ENCODE data around the gene ARMC2.
"Not testable (repeated sequence)": the region's sequence is repeated elsewhere in the genome, so short reads cannot be mapped to it uniquely, and the experiment has no call there.

ARMC2 gene

DNA sequence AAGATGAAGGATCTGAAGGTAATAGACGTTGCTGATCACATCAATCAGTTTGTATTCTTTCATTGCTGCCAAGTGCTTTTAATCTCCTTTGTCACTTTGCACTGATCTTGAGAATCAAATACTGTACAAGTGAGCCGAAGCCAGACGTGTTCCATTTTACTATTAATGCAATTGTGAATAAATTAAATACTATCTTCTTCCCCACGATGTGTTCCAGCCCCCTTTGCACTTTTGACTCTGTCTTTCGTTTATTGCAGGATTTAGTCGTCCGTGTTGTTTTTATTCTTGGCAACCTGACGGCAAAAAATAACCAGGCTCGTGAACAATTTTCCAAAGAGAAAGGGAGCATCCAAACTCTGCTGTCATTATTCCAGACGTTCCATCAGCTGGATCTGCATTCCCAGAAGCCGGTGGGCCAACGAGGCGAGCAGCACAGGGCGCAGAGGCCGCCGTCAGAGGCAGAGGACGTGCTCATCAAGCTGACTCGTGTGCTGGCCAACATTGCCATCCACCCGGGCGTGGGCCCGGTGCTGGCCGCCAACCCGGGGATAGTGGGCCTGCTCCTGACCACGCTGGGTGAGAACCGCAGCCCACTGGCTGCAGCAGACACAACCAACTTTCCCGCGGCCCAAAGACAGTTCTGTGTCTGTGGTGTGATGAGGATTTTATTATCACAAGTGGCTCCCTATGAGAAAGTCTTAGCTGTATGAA lies 104.7 kb downstream of the ARMC2 start:
- no peak for DNase-seq (ENCODE audit: low read depth in 2 of 2)

DNA sequence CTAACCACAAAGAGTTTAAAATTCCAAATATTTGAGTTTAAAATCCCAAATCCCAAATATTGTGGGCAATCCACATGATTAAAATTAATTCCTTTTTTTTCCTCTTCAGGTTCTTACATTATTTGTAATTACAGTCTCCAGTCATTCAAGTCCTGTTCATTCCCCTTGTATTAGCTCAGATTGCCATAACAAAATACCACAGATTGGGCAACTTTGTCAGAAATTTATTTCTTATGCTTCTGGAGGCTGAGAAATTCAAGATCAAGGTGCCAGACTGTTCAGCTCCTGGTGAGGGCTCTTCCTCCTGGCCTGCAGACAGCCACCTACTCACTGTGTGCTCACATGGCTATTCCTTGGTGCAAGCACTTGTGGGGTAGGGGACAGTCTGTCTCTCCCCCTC lies 105.5 kb downstream of the ARMC2 start:
- DNase-seq (ENCODE audit: low read depth in 2 of 2), result no peak

DNA sequence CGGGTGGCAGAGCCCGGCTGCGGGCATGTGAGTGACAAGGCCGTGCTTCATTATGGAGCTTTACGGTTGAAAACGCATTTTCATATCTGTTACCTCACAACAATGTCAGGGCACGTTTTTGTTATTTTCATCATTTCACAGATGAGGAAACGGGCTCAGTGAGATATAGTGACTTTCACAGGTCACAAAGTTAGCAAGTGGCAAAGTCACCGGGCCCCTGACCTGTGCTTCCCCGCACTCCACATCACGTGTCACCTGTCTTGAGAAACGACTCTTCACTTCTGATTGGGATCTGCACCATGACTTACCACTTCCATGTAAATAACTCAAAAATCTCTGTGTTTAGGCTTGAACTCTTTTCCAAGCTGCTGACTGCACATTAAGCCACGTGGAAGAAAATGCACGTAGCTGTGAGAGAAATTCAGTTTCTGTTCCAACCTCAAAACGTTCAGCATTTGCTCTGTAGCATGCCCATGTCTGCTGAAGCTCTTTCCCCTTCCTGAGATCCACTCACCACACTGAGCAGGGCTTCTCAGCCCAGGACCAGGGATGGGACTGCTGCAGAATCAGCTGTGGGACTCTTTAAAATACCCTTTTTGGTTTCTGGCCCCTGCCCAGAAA lies 107.2 kb downstream of the ARMC2 start:
- no peak for DNase-seq (ENCODE audit: low read depth in 2 of 2)

DNA sequence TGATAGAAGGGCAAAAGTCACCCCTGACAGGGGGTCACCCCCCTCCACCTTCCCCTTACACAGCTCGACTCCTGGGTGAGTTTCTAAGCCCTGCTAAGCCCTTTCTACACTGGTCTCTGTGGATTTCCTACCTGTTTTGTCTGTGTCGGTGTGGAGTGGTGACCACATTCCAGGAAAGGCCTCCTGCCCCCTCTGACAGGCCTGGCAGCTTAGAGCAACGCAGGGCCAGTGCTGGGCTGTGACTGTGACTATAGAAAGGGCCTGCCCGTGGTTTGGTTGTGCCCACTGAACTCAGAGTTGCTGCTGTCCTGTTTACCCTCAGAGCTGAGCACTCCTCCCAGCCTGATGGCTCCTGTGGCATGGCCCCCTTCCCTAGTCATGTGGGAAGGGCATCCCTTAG lies 109.0 kb downstream of the ARMC2 start:
- no peak for DNase-seq (ENCODE audit: low read depth in 2 of 2)

DNA sequence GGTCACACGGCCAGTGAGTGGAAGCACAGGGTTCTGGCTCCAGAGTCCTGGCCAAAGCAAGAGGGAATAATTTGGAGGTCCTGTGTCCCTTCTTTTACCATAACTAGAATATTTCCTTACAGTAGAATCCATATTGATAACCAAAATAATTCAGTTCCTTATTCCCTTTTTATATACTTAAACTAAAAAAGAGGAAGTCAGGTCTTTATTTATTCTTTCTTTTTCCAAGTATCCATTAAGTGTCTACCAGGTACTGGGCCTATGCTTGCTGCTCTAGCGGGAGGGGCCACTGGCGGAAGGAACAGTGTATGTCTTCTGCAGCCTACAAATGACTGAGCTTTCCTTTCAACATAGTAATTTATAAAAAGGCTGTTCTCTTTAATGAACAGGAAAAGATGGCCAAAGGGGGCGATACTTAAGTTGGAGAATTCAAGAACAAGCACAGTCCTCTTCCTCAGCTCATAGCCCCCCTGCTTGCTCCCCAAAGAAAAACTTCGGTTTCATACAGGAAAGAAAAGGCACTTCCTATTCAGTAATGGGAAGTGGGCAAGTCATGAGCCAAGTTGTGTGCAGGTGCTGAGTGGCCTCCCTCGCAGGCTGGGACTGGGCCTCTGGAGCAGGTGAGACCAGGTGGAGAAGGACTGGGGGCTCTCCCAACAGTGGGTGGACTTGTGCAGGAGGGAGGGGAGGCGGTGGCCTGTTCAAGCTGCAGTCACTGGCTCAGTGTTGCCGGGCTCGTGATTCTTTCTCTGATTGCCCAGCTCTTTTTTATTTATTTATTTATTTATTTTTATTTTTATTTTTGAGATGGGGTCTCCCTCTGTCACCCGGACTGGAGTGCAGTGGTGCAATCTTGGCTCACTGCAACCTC lies 110.9 kb downstream of the ARMC2 start:
- DNase-seq (ENCODE audit: low read depth in 2 of 2), result no peak

DNA sequence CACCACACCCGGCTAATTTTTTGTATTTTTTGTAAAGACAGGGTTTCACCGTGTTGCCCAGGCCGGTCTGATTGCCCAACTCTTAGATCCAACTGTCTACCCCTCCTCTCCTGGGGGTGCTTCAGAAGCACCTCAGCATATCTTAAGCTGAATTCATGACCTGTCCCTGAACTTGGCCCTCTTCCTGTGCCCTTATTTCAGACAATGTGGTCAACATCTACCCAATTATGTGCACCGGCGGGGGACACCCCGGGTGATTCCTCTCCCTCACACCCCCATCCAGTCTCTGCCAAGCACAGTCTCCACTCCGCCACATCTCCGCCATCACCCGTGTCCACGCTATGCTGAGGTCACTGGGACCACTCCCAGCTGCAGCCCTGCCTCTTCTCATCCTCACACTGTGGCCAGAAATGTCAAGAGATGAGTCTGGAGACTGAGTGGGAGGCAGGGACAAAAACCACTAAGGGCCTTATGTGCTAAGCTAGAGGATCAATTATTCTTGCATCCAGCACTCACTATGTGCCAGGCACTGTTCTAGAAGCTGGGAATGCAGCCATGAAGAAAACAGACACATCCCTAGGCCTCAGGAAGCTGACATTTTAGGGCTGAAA lies 111.9 kb downstream of the ARMC2 start:
- DNase-seq (ENCODE audit: low read depth in 2 of 2), result no peak

DNA sequence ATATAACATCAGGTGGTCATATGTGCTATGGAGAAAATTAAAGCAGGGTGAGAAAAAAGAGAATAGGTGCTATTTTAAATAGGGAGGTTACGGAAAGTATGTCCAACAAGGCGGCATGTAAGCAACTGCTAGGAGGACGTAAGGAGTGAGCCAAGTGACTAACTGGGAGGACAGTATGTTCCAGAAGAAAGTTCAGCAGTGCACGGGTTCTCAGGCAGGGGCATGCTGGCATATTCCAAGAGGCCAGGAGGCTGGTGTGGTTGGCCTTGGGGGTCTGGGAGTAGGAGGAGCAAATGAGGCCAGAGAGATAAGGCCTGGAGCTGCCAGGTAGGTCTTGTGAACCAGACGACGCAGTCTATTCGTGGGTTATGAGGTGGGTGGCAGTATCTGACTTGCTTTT lies 112.4 kb downstream of the ARMC2 start:
- no peak for DNase-seq (ENCODE audit: low read depth in 2 of 2)

DNA sequence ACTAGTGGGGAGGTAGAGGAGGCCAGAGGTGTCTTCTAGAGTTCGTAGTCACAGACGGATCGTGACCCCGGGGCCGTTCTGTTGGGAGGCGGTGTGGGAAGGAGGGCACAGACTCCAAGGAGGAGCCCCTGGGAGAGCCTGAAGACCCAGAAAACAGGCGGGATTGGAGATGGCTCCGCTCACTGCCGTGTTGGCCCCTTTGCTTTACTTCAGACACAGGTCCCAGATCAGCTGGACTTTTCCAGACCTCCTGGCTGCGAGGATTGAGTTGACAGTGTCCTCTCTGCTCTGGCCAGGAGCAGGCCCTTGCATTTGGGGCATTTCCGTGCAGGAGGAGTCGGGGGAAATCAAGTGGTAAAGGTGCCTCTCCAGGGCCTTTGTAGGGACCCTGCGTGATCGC lies 112.9 kb downstream of the ARMC2 start:
- DNase-seq (ENCODE audit: low read depth in 2 of 2), result no peak

DNA sequence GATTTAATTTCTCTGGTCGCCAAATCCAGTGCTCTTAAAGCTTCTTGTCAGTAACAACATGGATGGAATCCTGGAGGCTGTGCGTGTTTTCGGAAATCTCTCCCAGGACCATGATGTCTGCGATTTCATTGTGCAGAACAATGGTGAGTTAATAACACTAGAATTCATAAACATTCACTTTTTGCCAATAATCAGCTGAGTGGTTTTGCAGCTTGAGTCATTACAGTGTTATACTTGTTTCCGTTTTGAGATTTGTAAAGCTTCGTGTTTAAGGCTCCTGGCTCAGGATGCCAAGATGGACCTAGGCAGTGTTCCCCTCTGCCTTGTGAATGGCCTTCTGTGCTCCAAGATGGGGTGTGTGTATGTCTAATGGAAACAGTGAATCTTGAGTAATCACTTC lies 113.8 kb downstream of the ARMC2 start:
- no peak for DNase-seq (ENCODE audit: low read depth in 2 of 2)

DNA sequence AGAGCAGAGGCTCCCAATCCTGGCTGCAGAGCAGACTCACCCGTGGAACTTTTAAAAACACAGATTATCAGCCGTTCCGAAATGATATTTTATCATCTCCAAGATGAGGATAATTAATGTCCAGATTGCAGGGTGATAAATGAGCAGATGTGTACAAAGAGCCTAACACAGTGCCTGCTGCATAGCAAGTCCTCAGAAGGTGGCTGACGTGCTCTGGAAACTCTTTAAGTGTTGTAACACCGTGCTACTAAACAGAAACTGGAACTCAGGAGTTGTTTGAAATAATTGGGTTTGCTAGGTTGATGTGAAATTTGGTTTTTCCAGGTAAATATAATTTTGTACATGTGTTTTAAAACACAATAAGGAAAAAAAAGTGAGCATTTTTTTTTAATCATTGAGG lies 118.0 kb downstream of the ARMC2 start:
- DNase-seq (ENCODE audit: low read depth in 2 of 2), result no peak

DNA sequence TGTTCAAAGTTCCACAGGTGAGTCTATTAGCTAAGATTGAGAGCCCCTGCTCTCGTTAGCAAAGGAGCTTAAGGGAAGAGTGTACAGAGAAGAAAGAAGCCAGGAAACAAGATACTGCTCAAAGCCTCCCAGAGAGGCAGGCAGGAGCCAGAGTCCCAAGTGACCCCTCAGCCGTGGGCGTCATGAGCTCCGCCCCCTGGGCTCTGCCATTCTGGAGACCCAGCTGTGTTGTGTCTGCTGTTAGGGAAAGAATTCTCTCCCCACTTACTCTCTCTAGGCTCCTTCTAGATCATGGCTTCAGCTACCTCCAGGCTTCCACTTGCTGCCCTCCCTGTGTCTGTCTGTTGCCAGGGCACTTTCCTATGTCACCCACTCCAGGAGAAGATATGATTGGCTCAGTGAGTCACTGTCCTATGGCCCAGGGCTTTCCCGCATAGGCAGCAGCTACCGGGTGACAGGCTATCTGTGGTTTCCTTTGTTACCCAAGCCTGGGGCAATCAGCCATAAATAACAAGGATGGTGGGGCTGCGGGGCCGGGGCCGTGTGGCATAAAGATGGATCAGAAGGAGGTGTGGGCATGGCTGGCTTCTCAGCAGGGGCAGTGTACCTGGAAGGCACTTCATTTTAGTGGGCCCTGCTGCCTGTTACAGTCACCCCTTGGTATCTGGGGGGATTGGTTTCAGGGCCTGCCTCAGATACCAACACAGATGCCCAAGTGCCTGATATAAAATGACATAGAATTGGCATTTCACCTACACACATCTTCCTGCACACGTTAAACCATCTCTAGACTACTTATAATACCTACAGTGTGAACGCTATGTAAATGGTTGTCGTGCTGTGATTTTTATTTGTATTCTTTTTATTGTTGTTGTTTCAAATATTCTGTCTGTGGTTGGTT lies 118.9 kb downstream of the ARMC2 start:
- no peak for DNase-seq (ENCODE audit: low read depth in 2 of 2)

DNA sequence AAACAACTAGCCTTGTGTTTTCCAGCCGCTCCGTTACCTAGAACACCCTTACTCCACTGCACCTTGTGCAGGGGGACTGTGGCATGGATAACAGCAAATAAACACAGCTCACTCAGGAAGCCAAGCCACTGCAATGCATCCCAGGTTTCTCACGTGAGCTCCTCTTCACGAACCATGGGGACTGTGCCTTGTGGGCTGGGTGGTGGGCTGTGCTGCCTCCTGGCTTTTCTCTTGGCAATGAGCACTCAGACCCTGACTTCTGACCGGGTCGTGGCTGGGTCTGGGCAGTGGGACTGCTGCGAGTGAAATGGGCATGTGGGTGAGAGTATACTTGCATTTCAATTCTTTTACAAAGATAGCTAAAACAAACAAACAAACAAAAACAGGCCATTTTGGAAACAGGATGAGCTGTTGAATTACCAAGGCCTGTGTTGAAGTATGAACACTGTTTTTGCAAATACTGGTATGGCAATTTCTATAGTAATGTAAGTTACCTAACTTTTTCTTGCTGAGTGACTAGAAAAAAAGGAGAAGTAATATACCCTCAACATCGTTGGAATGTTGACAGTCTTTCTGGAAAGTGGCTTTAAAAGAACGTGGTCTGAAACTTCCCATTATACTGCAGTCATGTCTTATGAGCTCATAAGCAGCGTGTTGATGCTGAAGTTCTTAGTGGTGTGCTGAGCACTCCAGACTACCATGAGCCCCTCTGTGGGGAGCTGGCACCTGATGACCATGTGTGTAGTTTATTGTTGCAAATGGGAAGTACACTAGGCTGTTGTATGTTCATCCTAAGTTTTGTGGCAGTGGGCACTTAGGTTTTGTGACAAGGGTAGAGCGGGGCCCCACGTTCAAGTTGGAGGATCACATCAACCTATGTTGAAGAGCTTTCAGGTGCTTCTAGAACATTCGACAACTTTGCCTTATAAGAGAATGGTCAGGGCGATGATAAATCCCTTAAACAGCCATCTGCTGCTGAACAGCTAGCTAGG lies 120.4 kb downstream of the ARMC2 start:
- no peak for DNase-seq (ENCODE audit: low read depth in 2 of 2)

DNA sequence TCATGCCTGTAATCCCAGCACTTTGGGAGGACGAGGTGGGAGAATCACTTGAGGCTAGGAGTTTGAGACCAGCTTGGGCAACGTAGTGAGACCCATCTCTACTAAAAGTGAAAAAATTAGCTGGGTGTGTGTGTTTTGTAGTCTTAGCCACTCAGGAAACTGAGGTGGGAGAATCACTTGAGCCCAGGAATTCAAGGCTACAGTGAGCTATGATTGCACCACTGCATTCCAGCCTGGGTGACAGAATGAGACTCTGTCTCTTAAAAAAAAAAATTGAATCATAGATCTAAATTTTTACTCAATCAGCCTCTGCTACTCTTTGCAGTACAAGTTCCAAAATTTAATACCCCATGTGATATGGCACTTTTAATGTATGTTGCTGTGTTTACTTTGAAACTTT lies 121.6 kb downstream of the ARMC2 start:
- no peak for DNase-seq (ENCODE audit: low read depth in 2 of 2)

DNA sequence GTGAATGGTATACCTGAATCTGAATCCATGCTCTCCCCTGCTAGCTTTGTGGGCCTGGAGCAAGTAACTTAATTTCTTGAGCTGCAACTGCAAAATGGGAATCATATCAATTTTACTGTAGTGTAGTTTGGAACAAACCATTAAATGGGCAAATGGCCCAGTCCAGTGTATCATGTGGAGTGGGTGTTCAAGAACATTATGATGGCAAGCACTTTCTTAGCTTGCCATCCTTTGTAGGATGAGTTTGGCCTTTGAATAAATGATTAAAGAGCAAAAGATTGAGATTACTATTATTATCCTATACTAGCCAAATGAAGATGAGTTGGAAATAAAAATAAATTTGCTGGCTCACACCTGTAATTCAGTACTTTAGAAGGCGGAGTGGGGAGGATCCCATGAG lies 126.0 kb downstream of the ARMC2 start:
- no peak for DNase-seq (ENCODE audit: low read depth in 2 of 2)

DNA sequence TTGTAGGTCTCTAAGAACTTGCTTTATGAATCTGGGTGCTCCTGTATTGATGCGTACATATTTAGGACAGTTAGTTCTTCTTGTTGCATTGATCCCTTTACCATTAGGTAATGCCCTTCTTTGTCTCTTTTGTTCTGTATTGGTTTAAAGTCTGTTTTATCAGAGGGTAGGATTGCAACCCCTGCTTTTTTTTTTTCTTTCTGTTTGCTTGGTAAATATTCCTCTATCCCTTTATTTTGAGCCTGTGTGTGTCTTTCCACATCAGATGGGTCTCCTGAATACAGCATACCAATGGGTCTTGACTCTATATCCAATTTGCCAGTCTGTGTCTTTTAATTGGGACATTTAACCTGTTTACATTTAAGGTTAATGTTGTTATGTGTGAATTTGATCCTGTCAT lies 130.4 kb downstream of the ARMC2 start:
- not testable (repeated sequence) for DNase-seq (ENCODE audit: low read depth in 2 of 2)

DNA sequence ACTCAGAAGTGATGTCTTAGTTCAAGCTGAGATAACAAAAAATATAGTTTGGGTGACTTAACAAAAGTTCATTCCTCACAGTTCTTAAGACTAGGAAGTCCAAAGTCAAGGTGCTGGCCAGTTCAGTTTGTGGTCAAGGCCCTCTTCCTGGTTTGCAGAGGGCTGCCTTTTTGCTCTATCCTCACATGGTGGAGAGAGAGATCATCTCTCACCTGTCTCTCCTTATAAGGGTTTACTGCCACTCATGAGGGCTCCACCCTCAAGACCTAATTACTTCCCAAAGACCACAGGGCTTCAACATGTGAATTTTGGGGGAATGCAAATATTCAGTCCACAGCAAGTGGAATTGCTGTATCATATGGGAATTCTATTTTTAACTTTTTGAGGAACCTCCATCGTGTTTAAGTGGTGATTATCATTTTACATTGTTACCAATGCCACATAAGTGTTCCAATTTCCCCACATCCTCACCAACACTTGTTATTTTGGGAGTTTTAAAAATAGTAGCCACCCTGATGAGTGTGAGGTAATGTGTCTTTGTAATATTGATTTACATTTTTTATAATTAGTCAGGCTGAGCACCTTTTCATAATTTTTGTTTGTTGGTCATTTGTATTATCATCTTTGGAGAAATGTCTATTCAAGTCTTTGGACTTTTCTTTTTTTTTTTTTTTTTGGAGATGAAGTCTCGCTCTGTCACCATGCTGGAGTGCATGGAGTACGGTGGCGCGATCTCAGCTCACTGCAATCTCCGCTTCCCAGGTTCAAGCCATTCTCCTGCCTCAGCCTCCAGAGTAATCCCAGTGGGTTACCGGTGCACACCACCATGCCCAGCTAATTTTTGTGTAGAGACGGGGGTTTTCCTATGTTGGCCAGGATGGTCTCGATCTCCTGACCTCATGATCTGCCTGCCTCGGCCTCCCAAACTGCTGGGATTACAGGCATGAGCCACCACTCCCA lies 134.2 kb downstream of the ARMC2 start:
- DNase-seq (ENCODE audit: low read depth in 2 of 2), result no peak

DNA sequence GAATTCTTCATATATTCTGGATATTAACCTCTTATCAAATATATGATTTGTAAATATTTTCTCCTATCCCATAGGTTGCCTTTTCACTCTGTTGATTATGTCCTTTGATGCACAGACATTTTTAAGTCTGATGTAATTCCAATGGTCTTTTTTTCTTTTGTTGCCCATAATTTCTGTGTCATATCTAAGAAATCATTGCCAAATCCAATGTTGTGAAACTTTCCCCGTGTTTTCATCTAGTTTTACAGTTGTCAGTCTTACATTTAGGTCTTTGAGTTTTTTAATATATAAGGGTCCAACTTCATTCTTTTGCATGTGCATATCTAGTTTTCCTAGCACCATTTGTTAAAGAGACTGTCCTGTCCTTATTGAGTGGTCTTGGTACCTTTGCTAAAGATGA lies 134.9 kb downstream of the ARMC2 start:
- no peak for DNase-seq (ENCODE audit: low read depth in 2 of 2)

DNA sequence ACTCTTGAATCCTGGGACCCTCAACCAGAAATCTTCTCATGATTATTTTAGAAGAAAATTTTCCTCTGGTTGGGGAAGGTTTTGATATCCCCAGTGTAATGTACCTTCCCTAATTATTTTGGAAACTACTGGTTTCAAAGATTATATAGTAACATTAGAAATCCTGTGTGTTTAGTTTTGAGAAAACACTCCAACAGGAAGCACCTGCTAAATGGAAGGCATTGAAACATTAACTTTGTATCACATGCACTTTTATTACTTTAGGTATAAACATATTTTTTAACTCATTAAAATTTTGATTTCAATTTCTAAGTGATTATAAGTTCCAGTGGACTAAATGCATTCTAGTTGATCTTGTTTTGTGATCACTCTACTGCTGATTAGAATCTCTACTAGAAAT lies 137.1 kb downstream of the ARMC2 start:
- no peak for DNase-seq (ENCODE audit: low read depth in 2 of 2)

DNA sequence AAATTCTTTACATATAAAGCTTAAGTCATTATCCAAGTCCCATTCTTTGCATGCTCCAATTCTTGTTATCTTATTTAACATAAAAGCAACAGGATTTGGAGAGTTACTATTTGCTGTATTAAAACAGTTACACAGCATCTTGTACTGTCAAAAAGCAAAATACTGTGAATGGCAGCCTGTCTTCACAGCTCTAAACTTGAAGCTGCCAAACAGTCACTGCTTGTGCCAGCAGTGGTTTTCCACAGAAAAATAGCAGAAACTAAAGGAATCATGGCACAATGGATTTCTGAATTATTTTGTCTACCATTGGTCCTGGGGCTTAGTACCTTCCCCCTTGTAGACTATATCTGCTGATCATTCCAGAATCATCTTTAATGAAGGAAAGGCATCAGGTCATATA lies 138.9 kb downstream of the ARMC2 start:
- DNase-seq (ENCODE audit: low read depth in 2 of 2), result no peak

Data from stimulated activated CD4-positive, alpha-beta T cell treated with anti-CD3 and anti-CD28 coated beads, Interleukin-4, amount 100 ng/mL, for 48 hours (primary cell).